NB4 (cell line): Measurements from ENCODE around the gene AKAP7.

Experiments
- CTCF ChIP-seq: IDR thresholded peaks from one replicate; pipeline ENCODE4 v1.5.1; 2012; ENCODE audit warnings: low read depth, low read length
- MAX ChIP-seq: IDR thresholded peaks from 2 replicates; pipeline ENCODE4 v1.6.1; 2011; ENCODE audit warnings: low read depth, low read length
- MYC ChIP-seq: IDR thresholded peaks from 2 replicates; pipeline ENCODE4 v1.6.1; 2011; ENCODE audit warnings: low read depth, low read length
- POLR2A ChIP-seq: IDR thresholded peaks from 2 replicates; pipeline ENCODE4 v1.6.1; 2011; ENCODE audit warnings: mild to moderate bottlenecking; ENCODE audit not compliant: insufficient read length; ENCODE audit errors: extremely low read depth

- TF ChIP-seq MYC (no peak), MAX (no peak), CTCF (no peak), POLR2A (no peak)
These were observed 116.4 kb downstream of the AKAP7 start for GRCh38 chr6:131251590-131252199.
